Hematopoietic multipotent progenitor cell treated with erythropoietin and hydrocortisone succinate and interleukin-3 and kit ligand, for 8 days (in vitro differentiated cells): ENCODE measurements around the gene BORCS6.
"Not testable (repeated sequence)": the region's sequence is repeated elsewhere in the genome, so short reads cannot be mapped to it uniquely, and the experiment has no call there.

ENCODE experiments used
- DNase-seq: peaks from one replicate; pipeline ENCODE4 v3.0.0-alpha.2; 2015

The BORCS6 gene

DNA sequence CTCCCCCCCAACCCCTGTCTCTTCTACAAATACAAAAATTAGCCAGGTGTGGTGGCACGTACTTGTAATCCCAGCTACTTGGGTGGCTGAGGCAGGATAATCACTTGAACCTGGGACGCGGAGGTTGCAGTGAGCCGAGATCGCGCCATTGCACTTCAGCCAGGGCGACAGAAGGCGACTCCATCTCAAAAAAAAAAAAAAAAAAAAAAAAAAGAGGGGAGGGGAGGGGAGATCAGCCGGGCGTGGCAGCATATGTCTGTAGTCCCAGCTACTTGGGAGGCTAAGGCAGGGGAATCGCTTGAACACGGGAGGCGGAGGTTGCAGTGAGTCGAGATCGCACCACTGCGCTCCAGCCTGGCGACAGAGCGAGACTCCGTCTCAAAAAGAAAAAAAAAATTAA is 19.8 kb downstream of the BORCS6 start:
- not testable (repeated sequence) for DNase-seq

GRCh38 chr17:8167526-8167925 is 22.5 kb downstream of the BORCS6 start:
- DNase-seq = no peak

GRCh38 chr17:8166731-8167130 is 23.2 kb downstream of the BORCS6 start:
- DNase-seq = no peak

DNA sequence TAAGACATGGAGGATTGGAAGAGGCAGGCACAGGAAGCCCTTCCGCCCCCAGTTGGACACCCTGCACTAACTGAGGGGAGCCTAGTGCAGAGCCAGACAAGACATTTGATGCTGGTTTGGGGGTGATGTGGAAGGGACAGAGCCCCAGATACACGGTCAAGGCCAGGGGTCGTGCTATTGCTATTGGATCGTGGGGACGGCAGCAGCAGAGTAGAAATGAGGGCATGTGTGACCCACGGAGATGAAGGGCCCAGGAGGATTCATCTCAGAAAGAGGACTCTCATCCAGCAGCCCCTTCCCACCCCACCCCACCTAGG is 25.2 kb downstream of the BORCS6 start:
- no peak for DNase-seq

DNA sequence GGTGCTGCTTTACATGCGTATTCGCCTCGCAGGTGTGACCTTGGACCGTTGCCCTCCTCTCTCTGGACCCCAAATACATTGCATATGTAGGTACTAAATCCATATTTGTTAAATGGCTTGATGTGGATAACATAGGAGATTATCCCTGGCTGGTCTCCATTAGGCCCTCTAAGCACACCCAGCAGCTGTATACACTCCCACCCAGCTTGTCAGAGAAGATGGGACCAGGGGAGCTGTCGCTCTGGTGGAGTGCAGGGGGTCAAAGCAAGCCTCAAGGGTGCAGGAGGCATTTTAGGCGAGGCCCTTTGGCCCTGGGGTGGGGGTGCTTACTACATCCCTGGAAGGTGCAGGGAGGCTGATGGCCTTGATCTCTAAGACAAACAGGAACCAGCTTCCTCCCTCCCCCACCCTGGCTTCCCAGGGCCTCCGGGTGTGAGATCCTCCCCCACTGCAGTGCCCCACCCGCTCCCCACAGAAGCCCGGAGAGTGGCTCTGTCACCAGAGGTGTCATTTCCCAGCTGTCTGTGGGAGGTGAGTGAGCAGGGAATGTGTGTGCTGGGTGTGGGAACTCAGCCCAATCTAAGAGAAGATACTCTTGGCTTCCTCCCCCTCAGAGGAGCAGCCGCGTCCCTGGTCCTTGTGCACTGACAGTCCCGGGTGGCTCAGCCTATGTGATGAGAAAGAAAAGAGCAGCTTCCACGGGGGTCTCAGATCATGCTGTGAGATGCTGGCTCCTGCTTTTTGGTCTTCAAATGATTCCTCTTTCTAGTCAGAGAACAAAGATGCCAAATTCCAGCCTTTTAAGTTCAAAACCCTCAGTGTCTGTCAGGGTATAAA is 25.8 kb downstream of the BORCS6 start:
- peak; percentile 78 for DNase-seq

- DNase-seq = no peak
Observed at GRCh38 chr17:8162997-8163977, 26.7 kb downstream of the BORCS6 start.

DNA sequence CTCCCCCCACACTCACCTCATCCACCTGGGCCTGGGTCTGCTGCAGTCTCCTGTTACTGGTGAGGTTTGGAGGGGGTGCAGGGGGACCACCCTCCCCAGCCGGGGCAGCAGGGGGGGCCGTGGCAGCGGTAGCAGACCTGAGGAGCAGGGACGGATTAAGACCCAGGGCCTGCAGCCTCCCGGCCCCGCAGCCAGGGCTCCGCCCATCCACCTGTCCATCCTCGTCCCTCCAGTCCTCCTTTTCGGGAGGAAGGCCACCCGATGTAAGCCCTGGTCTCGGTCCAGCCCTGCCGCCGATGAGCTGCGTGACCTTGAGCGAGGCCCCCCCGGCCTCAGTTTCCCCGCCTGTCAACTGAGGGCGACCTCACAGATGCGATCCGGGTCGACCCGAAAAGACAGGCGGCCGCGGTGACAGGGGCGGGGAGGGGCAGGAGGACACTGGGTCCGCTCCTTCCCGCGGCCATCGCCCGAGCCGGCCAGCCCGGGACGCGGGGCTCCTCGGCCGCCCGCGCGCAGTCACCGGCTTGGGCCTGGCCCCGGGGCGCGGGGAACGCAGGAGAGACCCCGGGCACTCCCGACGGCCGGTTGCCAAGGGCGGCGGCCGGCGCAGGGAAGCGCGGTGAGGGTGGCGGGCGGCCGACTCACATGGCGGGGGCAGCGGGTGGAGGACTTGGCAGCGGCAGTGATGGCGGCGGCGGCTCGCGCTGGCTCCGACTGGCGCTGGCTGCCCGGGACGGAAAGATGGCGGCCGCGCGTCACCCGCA is 27.6 kb downstream of the BORCS6 start, which contains the start of gene VAMP2:
TSS of gene VAMP2 (minus strand) at position 716 of the 764 bp plus-strand sequence. CDS start at position 647, 69 bp downstream.
- peak; percentile 63 for DNase-seq

GRCh38 chr17:8161289-8162232 is 28.4 kb downstream of the BORCS6 start:
- DNase-seq = no peak

GRCh38 chr17:8160741-8161221 is 29.2 kb downstream of the BORCS6 start:
- no peak for DNase-seq

GRCh38 chr17:8160224-8160577 is 29.8 kb downstream of the BORCS6 start:
- no peak for DNase-seq

- no peak for DNase-seq
Observed at GRCh38 chr17:8159459-8160223, 30.3 kb downstream of the BORCS6 start.

GRCh38 chr17:8159032-8159400 is 31.0 kb downstream of the BORCS6 start:
- DNase-seq = no peak

GRCh38 chr17:8158267-8159031 is 31.5 kb downstream of the BORCS6 start:
- peak; percentile 91 for DNase-seq

GRCh38 chr17:8156246-8156992 is 33.6 kb downstream of the BORCS6 start:
- DNase-seq = peak; percentile 100

GRCh38 chr17:8155996-8156245 is 34.1 kb downstream of the BORCS6 start:
- DNase-seq = no peak

- peak; percentile 40 for DNase-seq
Observed at GRCh38 chr17:8155231-8155995, 34.6 kb downstream of the BORCS6 start.

DNA sequence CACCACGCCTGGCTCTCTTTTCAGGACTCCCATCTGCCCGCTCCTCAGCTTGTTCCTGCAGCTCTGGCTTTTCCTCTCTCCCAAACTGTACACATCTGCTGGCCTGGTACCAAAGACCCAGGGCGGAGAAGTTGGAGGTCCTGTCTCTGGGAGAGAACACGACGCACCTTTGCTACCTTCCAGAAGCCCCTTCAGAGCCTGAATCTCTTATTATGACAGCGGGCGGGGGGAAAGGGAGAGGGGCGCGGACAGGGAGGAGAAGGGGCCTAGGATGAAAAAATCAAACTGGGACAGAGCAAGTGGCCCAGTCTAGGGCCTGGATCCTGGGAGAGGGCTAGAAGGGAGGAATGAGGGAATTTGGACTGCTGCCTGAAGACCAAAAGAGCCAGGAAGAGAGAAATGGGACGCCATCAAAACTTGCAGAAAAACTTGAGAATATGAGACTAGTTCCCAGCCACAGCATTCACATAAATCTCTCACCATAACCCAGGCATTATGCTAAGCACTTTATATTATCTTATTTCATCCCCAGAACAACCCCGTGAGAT is 35.3 kb downstream of the BORCS6 start:
- DNase-seq = no peak

DNA sequence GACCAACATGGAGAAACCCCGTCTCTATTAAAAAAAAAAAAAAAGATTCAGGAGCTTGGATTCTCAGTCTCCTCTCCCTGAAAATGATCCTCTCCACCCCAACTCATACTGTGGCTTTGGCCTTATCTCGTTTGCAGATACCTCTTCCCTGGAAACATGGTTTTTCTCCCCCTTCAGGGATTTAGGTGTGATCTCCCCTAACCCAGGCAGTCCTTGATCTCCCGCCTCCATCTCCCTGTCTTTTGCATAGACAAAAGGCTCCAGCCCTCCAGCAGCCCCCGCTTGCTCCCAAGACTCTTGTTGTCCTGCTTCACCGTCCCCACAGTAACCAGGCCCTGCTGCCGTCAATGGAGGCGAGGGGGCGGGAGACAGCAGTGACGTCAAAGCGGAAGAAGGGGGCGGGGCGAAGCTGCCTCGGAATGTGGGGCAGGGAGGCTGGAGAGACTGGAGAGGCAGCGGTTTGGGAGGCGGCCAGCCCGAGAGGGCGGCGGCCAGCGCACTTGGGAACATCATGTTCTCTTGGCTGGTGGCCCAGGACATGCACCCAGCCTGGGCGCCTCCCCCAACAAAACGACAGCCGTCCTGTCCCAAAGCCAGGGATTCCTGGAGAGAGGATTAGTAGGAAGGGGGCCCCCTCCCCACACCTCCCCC is 35.9 kb downstream of the BORCS6 start:
- peak; percentile 98 for DNase-seq
